Osteoblast (primary cell): ENCODE data around the gene WTIP. TPM values are rescaled to one million over a fixed set of nuclear protein-coding genes. Genes with fewer than 3 reads are reported as not detected.

ENCODE experiments used
- DNase-seq: peaks from one replicate; pipeline ENCODE4 v3.0.0; 2011; ENCODE audit warnings: low spot score, mixed read lengths; ENCODE audit not compliant: insufficient read length; ENCODE audit errors: missing footprints
- H2AFZ ChIP-seq: 2 replicates; pipeline ENCODE4 v1.6.0; 2011; ENCODE audit warnings: mild to moderate bottlenecking, low read length
- H3K27ac ChIP-seq: 2 replicates; pipeline ENCODE4 v1.5.1; 2011; ENCODE audit warnings: mild to moderate bottlenecking, low read depth, low read length, moderate library complexity
- H3K27me3 ChIP-seq: 2 replicates; pipeline ENCODE4 v1.6.0; 2012; ENCODE audit warnings: mild to moderate bottlenecking, control low read depth, inconsistent platforms, low read length, moderate library complexity; ENCODE audit not compliant: insufficient read depth
- H3K36me3 ChIP-seq: 2 replicates; pipeline ENCODE4 v1.5.1; 2011; ENCODE audit warnings: mild to moderate bottlenecking, low read length, control low read depth, moderate library complexity; ENCODE audit not compliant: insufficient read depth
- H3K4me1 ChIP-seq: 2 replicates; pipeline ENCODE4 v1.5.1; 2011; ENCODE audit warnings: mild to moderate bottlenecking, low read length, control low read depth, moderate library complexity; ENCODE audit not compliant: insufficient read depth
- H3K4me2 ChIP-seq: 2 replicates; pipeline ENCODE4 v1.6.0; 2011; ENCODE audit warnings: mild to moderate bottlenecking, low read length; ENCODE audit not compliant: insufficient read depth
- H3K4me3 ChIP-seq: fragments of 200-600 bp; sonication (generic); 3 replicates; pipeline ENCODE4 v1.5.1; 2012; ENCODE audit warnings: mild to moderate bottlenecking, low read length, inconsistent platforms; ENCODE audit not compliant: insufficient read depth
- H3K79me2 ChIP-seq: 2 replicates; pipeline ENCODE4 v1.6.0; 2012; ENCODE audit warnings: mild to moderate bottlenecking, low read length, control low read depth, inconsistent platforms; ENCODE audit not compliant: insufficient read depth
- H3K9me3 ChIP-seq: 2 replicates; pipeline ENCODE4 v1.5.1; 2011; ENCODE audit warnings: low read depth, low read length, control low read depth
- H4K20me1 ChIP-seq: 2 replicates; pipeline ENCODE4 v1.6.0; 2012; ENCODE audit warnings: mild to moderate bottlenecking, low read length, control low read depth; ENCODE audit not compliant: insufficient read depth
- total RNA-seq: library from RNA; depleted of rRNA; stranded (reverse); fragments of >200 nt; gene quantifications from 2 replicates; pipeline ENCODE4 v1.2.3, GENCODE V29; 2012
- TF ChIP-seq, protein P1 (sequence below): IDR thresholded peaks from 2 replicates; pipeline ENCODE4 v1.5.1; 2011; ENCODE audit warnings: mild to moderate bottlenecking, low read depth, low read length, moderate library complexity; ENCODE audit errors: extremely low read depth

WTIP gene
- total RNA-seq: 38.7 and 43.9 TPM in 2 replicates

DNA sequence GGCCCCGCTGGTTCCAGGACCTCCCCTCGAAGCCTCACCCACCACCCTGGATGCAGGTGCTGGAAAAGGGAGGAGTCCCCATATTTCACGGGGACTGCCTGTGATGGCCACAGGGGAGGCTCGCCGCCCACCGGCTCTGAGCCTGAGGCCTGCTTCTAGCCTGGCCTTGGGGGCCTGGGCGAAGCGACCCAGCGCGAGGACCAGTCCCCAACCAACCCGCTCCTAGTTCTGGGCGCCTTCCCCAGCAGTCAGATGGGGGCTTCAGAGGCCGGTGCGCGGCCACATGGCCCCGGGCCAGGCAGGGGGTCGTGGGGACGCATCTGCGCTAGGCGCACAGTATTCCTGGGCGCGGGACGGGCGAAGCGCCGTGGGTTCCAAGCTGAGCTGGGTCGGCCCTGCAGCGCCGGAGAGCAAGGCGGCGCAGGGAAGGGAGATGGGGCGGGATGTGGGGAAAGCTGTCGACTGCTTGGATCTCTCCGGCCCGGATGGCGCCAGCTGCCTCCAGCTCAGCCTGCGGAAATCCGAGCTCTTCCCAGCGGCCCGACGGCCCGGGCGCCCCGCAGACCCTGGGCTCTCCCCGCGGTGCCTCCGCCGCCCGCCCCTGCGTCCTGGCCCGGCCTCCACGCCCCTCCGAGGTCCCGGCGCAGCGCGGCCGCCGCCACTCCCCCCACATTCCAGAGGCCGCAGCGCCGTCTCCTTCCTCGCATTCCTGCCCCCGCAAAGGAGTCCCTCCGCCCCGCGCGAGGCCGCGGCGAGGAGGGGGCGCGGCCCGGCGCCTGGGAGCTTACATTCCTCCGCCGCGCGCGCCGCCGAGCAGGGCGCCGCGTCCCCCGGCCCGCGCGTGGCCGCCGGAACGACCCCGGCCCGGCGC lies at the start of gene WTIP:
Gene WTIP, plus strand, starts transcription at position 788 of the 871 bp plus-strand sequence. CDS start 217 bp downstream, outside the sequence.
- no peaks in the 10 kb centered on the region for H3K9me3 ChIP-seq
- peaks cover 31% of the 10 kb centered on the region for H4K20me1 ChIP-seq
- TF ChIP-seq, protein P1, sequence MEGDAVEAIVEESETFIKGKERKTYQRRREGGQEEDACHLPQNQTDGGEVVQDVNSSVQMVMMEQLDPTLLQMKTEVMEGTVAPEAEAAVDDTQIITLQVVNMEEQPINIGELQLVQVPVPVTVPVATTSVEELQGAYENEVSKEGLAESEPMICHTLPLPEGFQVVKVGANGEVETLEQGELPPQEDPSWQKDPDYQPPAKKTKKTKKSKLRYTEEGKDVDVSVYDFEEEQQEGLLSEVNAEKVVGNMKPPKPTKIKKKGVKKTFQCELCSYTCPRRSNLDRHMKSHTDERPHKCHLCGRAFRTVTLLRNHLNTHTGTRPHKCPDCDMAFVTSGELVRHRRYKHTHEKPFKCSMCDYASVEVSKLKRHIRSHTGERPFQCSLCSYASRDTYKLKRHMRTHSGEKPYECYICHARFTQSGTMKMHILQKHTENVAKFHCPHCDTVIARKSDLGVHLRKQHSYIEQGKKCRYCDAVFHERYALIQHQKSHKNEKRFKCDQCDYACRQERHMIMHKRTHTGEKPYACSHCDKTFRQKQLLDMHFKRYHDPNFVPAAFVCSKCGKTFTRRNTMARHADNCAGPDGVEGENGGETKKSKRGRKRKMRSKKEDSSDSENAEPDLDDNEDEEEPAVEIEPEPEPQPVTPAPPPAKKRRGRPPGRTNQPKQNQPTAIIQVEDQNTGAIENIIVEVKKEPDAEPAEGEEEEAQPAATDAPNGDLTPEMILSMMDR: no peak
- H3K4me1 ChIP-seq: peaks cover 11% of the 10 kb centered on the region
- H3K4me2 ChIP-seq: peak within 1 kb of the TSS; percentile 86
- peak within 1 kb of the TSS; percentile 81 for H3K4me3 ChIP-seq
- no peak within 1 kb of the TSS for H3K27ac ChIP-seq
- no peaks in the 10 kb centered on the region for H3K27me3 ChIP-seq
- H3K79me2 ChIP-seq: peaks cover 37% of the 10 kb centered on the region
- no peaks in the 10 kb centered on the region for H3K36me3 ChIP-seq
- H2AFZ ChIP-seq: peak within 1 kb of the TSS; percentile 46
- DNase-seq: peak; percentile 99

DNA sequence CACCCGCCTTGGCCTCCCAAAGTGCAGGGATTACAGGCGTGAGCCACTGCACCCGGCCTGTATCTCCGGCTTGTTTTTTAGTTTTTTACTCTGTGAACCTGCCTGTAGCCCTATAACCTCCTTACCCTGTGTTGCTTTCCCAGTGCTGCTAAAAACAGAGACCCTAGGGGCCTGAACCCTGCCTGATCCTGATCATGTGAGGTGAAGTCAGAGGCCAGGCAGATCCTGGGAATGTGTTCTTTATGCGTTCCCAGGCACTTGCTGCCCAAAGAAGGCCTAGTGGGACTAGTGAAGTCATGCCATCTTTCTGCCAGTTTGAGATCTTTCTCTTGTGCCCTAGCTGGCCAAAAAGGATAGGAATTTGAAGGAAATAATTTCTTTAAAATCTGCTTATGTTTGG lies 48.8 kb upstream of the WTIP start:
- Histone ChIP-seq H3K27ac (peak overlapping the region; percentile 71), H3K4me2 (no peak overlapping the region), H4K20me1 (peaks cover 55% of the 10 kb centered on the region)

DNA sequence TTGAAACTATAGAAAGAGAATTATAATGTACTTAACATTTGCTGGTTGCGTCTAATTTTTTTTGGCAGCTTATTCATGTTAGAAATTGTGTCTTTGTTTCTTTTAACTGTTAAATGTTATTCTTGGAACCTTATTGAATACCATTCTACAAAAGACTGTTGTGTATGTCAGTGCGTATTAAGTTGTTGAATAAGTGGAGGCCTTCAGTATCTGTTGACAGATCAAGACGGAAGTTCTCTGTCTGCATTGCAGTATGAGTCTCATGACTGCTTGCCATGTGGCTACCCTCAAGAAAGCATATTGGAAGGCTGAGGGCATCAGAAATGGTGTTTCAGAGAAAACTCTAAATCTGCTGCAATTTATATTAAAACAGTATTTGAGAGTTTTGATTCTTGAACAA lies 44.8 kb upstream of the WTIP start:
- no peak for DNase-seq
- no peaks in the 10 kb centered on the region for H3K27me3 ChIP-seq
- H3K27ac ChIP-seq: peak overlapping the region; percentile 39
- peaks cover 83% of the 10 kb centered on the region for H3K36me3 ChIP-seq
- H3K79me2 ChIP-seq: peaks cover 85% of the 10 kb centered on the region
- TF ChIP-seq, protein P1: no peak
- H4K20me1 ChIP-seq: peaks cover 30% of the 10 kb centered on the region
- H3K4me3 ChIP-seq: no peak overlapping the region
- no peaks in the 10 kb centered on the region for H3K9me3 ChIP-seq
- peaks cover 4% of the 10 kb centered on the region for H3K4me1 ChIP-seq
- no peak overlapping the region for H2AFZ ChIP-seq
- H3K4me2 ChIP-seq: no peak overlapping the region

More for the DNA sequence above, 48.8 kb upstream of the WTIP start:
- Histone ChIP-seq H2AFZ (no peak overlapping the region), H3K27me3 (no peaks in the 10 kb centered on the region), H3K9me3 (no peaks in the 10 kb centered on the region), H3K36me3 (peaks cover 55% of the 10 kb centered on the region), H3K79me2 (peaks cover 92% of the 10 kb centered on the region), H3K4me3 (no peak overlapping the region), H3K4me1 (peaks cover 30% of the 10 kb centered on the region)
- TF ChIP-seq, protein P1: no peak
- DNase-seq: no peak

DNA sequence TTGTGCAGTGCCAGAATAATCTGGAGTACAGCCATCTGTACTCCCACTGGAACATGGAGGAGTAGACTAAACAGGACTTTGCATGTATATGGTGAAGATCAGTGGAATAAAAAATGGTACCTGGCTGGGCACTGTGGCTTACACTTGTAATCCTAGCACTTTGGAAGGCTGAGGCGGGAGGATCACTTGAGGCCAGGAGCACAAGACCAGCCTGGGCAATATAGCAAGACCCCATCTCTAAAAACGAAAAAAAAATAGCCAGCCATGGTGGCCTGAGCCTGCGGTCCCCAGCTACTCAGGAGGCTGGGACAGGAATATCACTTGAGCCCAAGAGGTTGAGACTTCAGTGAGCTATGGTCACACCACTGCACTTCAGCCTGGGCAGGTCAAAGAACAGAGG lies 33.4 kb upstream of the WTIP start:
- no peaks in the 10 kb centered on the region for H3K27me3 ChIP-seq
- H3K4me2 ChIP-seq: no peak overlapping the region
- H3K4me3 ChIP-seq: no peak overlapping the region
- no peaks in the 10 kb centered on the region for H3K9me3 ChIP-seq
- peaks cover 70% of the 10 kb centered on the region for H3K36me3 ChIP-seq
- TF ChIP-seq, protein P1: no peak
- H2AFZ ChIP-seq: no peak overlapping the region
- no peak for DNase-seq
- H4K20me1 ChIP-seq: peaks cover under 1% of the 10 kb centered on the region
- peaks cover 12% of the 10 kb centered on the region for H3K4me1 ChIP-seq
- no peak overlapping the region for H3K27ac ChIP-seq
- H3K79me2 ChIP-seq: peaks cover 32% of the 10 kb centered on the region
